IPS DF 6.9 (cell line): ENCODE data around the gene PPFIA2.

Source experiments
- DNase-seq: peaks from one replicate; pipeline ENCODE4 v3.0.0-alpha.2; 2013; ENCODE audit warnings: low read depth, low spot score
- H3K27ac ChIP-seq: one replicate; pipeline ENCODE4 v1.5.1; 2013; ENCODE audit warnings: low read length, control low read depth
- H3K27me3 ChIP-seq: 2 replicates; pipeline ENCODE4 v1.6.1; 2013; ENCODE audit warnings: mild to moderate bottlenecking, low read length; ENCODE audit not compliant: control insufficient read depth, insufficient read depth
- H3K36me3 ChIP-seq: 2 replicates; pipeline ENCODE4 v1.6.1; 2013; ENCODE audit warnings: low read length; ENCODE audit not compliant: control insufficient read depth, insufficient read depth
- H3K4me1 ChIP-seq: 2 replicates; pipeline ENCODE4 v1.6.1; 2013; ENCODE audit warnings: low read length; ENCODE audit not compliant: control insufficient read depth, insufficient read depth
- H3K4me3 ChIP-seq: 2 replicates; pipeline ENCODE4 v1.5.1; 2013; ENCODE audit warnings: mild to moderate bottlenecking, low read length
- H3K9me3 ChIP-seq: 2 replicates; pipeline ENCODE4 v1.6.1; 2013; ENCODE audit warnings: low read length, inconsistent platforms; ENCODE audit not compliant: control insufficient read depth, insufficient read depth
- WGBS: extraction: QIAGEN DNeasy Blood & Tissue Kit; methylation state at CpG from one replicate; pipeline ENCODE4 v1.1.7; 2013; ENCODE audit warnings: mixed read lengths, missing lambda C conversion rate; ENCODE audit not compliant: insufficient read length, insufficient coverage; 5-methylcytosine and 5-hydroxymethylcytosine counted together

Gene PPFIA2

GRCh38 chr12:81759190-81760051, at the start of gene PPFIA2:
Gene PPFIA2 (minus strand): TSS chr12:81759350.
- Histone ChIP-seq H3K27me3 (peaks cover 9% of the 10 kb centered on the region; the same call in 1 of the 2 replicates), H3K27ac (no peak within 1 kb of the TSS), H3K4me1 (no peaks in the 10 kb centered on the region), H3K4me3 (peak within 1 kb of the TSS; percentile 77; the same call in 1 of the 2 replicates), H3K9me3 (no peaks in the 10 kb centered on the region), H3K36me3 (no peaks in the 10 kb centered on the region)
- no CpG with 5 or more reads among the region's 34 CpGs for WGBS
- no peak for DNase-seq

DNA sequence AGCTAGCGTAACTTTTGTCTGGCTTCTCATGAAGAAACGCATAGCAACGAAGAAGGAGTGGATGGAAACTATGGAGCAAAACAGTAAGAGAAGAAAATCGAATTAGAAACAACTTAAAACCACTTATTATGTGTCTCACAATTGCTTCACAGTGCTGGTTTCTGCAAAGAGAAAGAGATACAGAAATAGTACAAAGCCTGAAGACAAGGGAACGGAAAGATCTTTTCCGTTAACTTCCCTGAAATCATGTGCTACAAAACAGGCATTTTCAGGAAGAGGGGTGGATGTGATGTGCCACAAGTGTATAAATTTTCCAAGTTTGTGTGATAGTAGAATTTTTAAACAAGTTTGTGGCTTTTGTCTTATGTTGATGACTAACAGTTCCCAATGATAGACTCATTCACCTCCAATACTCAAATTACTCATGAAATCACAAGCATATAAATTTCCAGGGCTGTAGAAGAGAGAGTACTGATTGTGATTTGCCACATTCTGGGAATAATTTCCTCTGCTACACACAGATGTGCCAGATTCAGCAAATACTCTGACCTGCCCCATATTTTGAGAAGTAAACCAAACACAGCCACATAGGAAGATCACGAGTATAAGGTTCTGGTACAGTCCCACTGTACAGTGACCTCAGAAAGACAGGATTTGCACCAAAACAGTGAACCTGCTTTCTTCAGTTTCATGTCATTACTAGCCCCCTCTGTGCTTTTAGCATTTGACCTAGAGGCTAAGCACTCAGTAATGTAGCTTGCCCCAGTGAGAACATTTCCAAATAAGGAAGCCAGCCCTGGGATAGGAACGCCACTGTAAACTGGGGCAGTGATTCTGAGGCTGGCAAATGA, 41.4 kb upstream of the PPFIA2 start:
- H3K27me3 ChIP-seq, result no peaks in the 10 kb centered on the region

GRCh38 chr12:81798294-81798693, 39.1 kb upstream of the PPFIA2 start:
- no peak for DNase-seq
- Histone ChIP-seq H3K4me1 (no peaks in the 10 kb centered on the region), H3K27ac (no peak overlapping the region), H3K27me3 (no peaks in the 10 kb centered on the region), H3K36me3 (no peaks in the 10 kb centered on the region), H3K9me3 (no peaks in the 10 kb centered on the region), H3K4me3 (no peak overlapping the region)
- WGBS, result no CpG with 5 or more reads among the region's 6 CpGs

More for the DNA sequence above, 41.4 kb upstream of the PPFIA2 start:
- Histone ChIP-seq H3K36me3 (no peaks in the 10 kb centered on the region), H3K4me3 (no peak overlapping the region), H3K27ac (no peak overlapping the region), H3K9me3 (no peaks in the 10 kb centered on the region), H3K4me1 (no peaks in the 10 kb centered on the region)
- no CpG with 5 or more reads among the region's 8 CpGs for WGBS
- DNase-seq, result no peak

GRCh38 chr12:81797100-81797499, 38.0 kb upstream of the PPFIA2 start:
- no peaks in the 10 kb centered on the region for H3K4me1 ChIP-seq
- no peaks in the 10 kb centered on the region for H3K27me3 ChIP-seq
- DNase-seq, result no peak
- H3K27ac ChIP-seq, result no peak overlapping the region
- no peaks in the 10 kb centered on the region for H3K9me3 ChIP-seq
- H3K4me3 ChIP-seq, result no peak overlapping the region
- H3K36me3 ChIP-seq, result no peaks in the 10 kb centered on the region
- no CpG with 5 or more reads among the region's 3 CpGs for WGBS

GRCh38 chr12:81792666-81793065, 33.5 kb upstream of the PPFIA2 start:
- Histone ChIP-seq H3K36me3 (no peaks in the 10 kb centered on the region), H3K9me3 (no peaks in the 10 kb centered on the region), H3K27me3 (no peaks in the 10 kb centered on the region), H3K27ac (no peak overlapping the region), H3K4me3 (no peak overlapping the region), H3K4me1 (no peaks in the 10 kb centered on the region)
- DNase-seq, result no peak
- WGBS, result no CpG with 5 or more reads among the region's 2 CpGs

- Histone ChIP-seq H3K4me3 (no peak overlapping the region), H3K4me1 (no peaks in the 10 kb centered on the region), H3K36me3 (no peaks in the 10 kb centered on the region), H3K9me3 (no peaks in the 10 kb centered on the region), H3K27me3 (no peaks in the 10 kb centered on the region), H3K27ac (no peak overlapping the region)
- DNase-seq, result no peak
These were observed 20.1 kb upstream of the PPFIA2 start for GRCh38 chr12:81779216-81779615.

DNA sequence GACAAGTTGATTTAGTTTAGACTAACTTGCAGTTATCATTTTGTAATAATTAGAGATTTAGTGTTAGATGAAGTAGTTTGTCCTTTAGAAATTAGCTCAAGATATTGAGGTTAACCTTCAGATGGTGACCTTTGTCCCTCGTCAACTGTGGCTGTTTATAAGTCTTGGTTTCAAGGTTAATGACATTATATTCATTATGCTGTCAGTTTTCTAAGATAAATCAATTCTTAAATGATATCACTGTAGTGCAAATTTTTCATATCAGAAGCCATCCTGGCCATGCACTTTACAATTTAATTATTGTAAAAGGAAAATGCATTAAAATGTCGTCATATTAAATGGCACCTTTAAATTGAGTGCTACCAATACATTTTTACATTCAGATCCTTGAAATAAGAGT, 19.6 kb upstream of the PPFIA2 start:
- Histone ChIP-seq H3K36me3 (no peaks in the 10 kb centered on the region), H3K4me3 (no peak overlapping the region), H3K9me3 (no peaks in the 10 kb centered on the region), H3K27me3 (no peaks in the 10 kb centered on the region), H3K4me1 (no peaks in the 10 kb centered on the region), H3K27ac (no peak overlapping the region)
- no peak for DNase-seq
- WGBS, result no CpG with 5 or more reads among the region's 2 CpGs

- no peaks in the 10 kb centered on the region for H3K9me3 ChIP-seq
- DNase-seq, result no peak
- peak overlapping the region; percentile 77; the same call in 1 of the 2 replicates for H3K4me3 ChIP-seq
- WGBS, result no CpG with 5 or more reads among the region's 50 CpGs
- H3K4me1 ChIP-seq, result no peaks in the 10 kb centered on the region
- H3K27me3 ChIP-seq, result peaks cover 9% of the 10 kb centered on the region; the same call in 1 of the 2 replicates
- no peaks in the 10 kb centered on the region for H3K36me3 ChIP-seq
- no peak overlapping the region for H3K27ac ChIP-seq
These were observed 545 bp downstream of the PPFIA2 start for GRCh38 chr12:81758421-81759189.

DNA sequence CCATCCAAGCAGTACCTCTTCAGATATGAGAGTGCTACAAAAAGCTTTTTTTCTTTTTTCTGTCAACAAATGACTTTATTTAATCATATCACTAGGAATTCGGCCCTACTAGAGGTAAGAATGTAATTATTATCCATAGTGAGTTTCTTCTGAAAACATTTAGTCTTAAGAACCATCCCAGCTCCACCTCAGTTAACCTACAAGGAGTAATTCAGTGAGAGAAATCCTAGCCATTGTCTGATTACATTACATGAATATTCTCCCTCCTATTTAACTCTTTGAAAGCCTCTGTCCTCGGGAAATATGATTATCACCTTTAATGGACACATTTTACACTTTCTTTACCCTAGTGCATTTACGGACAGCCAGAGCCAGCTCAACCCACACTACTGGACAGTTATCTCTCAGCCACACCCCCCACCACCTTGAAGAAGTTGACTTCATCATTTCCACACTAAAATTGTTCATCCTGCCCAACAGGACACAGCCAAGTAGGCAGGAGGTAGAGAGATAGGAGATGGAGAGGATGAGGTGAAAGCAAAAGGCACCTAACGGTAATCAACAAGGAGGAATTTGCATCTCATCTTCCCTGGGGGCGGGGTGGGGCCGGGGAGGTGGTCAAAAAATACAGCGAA, 1.3 kb downstream of the PPFIA2 start:
- WGBS, result no CpG with 5 or more reads among the region's 7 CpGs

More for the DNA sequence above, 1.3 kb downstream of the PPFIA2 start:
- H3K4me1 ChIP-seq, result no peaks in the 10 kb centered on the region
- peaks cover 9% of the 10 kb centered on the region; the same call in 1 of the 2 replicates for H3K27me3 ChIP-seq
- H3K9me3 ChIP-seq, result no peaks in the 10 kb centered on the region
- no peak overlapping the region for H3K27ac ChIP-seq
- H3K36me3 ChIP-seq, result no peaks in the 10 kb centered on the region
- peak overlapping the region; percentile 77; the same call in 1 of the 2 replicates for H3K4me3 ChIP-seq
- no peak for DNase-seq
